Activated CD4-positive, alpha-beta T cell treated with anti-CD3 and anti-CD28 coated beads, Interleukin-2, amount 10 ng/mL, durations not matched to agents 24 days and 14 days (primary cell): ENCODE data around the gene NFE2L2. TPM values are rescaled to one million over a fixed set of nuclear protein-coding genes. Genes with fewer than 3 reads are reported as not detected.
A peak's percentile ranks its signal among the peaks of the same experiment; 100 is the strongest.

Experiments used
- DNase-seq: peaks from one replicate; pipeline ENCODE4 v3.0.0; 2022
- H3K27ac Mint-ChIP-seq: one replicate; pipeline ENCODE4 v1.8.0; 2022; ENCODE audit warnings: mild to moderate bottlenecking, mixed read lengths
- H3K27me3 Mint-ChIP-seq: one replicate; pipeline ENCODE4 v1.8.0; 2022; ENCODE audit warnings: mixed read lengths
- H3K36me3 Mint-ChIP-seq: one replicate; pipeline ENCODE4 v1.8.0; 2022; ENCODE audit warnings: low read depth, mild to moderate bottlenecking, mixed read lengths
- H3K4me1 Mint-ChIP-seq: one replicate; pipeline ENCODE4 v1.8.0; 2021; ENCODE audit warnings: mixed read lengths
- H3K4me3 Mint-ChIP-seq: one replicate; pipeline ENCODE4 v1.8.0; 2022; ENCODE audit warnings: mild to moderate bottlenecking, moderate library complexity, mixed read lengths
- H3K9me3 Mint-ChIP-seq: one replicate; pipeline ENCODE4 v1.8.0; 2021; ENCODE audit warnings: mixed read lengths
- intact Hi-C: fragments of 100-400 bp; cut with micrococcal nuclease; formaldehyde crosslinking; loops from one replicate; pipeline ENCODE4 v1.15.1; 2023
- total RNA-seq: library from RNA; stranded (reverse); gene quantifications from 2 replicates; pipeline ENCODE4 v1.2.3, GENCODE V29; 2022

NFE2L2 gene
- total RNA-seq, 1 donor from 2014 or later = 63.7 TPM

GRCh38 chr2:177244244-177244771 is 20.2 kb downstream of the NFE2L2 start:
- no peak for DNase-seq
- peak overlapping the region; percentile 79 for H3K27ac Mint-ChIP-seq
- no peaks in the 10 kb centered on the region for H3K9me3 Mint-ChIP-seq
- H3K4me1 Mint-ChIP-seq = peaks cover 59% of the 10 kb centered on the region
- no peak overlapping the region for H3K4me3 Mint-ChIP-seq
- intact Hi-C loops = no loop called here
- no peaks in the 10 kb centered on the region for H3K27me3 Mint-ChIP-seq
- peaks cover 33% of the 10 kb centered on the region for H3K36me3 Mint-ChIP-seq

GRCh38 chr2:177243476-177243875 is 21.1 kb downstream of the NFE2L2 start:
- intact Hi-C loops = no loop called here

GRCh38 chr2:177243073-177243472 is 21.5 kb downstream of the NFE2L2 start:
- DNase-seq = peak; percentile 48
- intact Hi-C loops = no loop called here
- Mint-ChIP-seq H3K4me3 (peak overlapping the region; percentile 46), H3K36me3 (peaks cover 32% of the 10 kb centered on the region), H3K27ac (peak overlapping the region; percentile 62), H3K9me3 (no peaks in the 10 kb centered on the region), H3K4me1 (peaks cover 64% of the 10 kb centered on the region), H3K27me3 (no peaks in the 10 kb centered on the region)

More at GRCh38 chr2:177243476-177243875, 21.1 kb downstream of the NFE2L2 start:
- Mint-ChIP-seq H3K36me3 (peaks cover 29% of the 10 kb centered on the region), H3K4me3 (no peak overlapping the region), H3K27ac (peak overlapping the region; percentile 62), H3K27me3 (no peaks in the 10 kb centered on the region), H3K9me3 (no peaks in the 10 kb centered on the region), H3K4me1 (peaks cover 64% of the 10 kb centered on the region)
- DNase-seq = no peak

- H3K4me3 Mint-ChIP-seq = peak overlapping the region; percentile 46
- peaks cover 32% of the 10 kb centered on the region for H3K36me3 Mint-ChIP-seq
- peak overlapping the region; percentile 62 for H3K27ac Mint-ChIP-seq
- H3K4me1 Mint-ChIP-seq = peaks cover 63% of the 10 kb centered on the region
- no peaks in the 10 kb centered on the region for H3K9me3 Mint-ChIP-seq
- H3K27me3 Mint-ChIP-seq = no peaks in the 10 kb centered on the region
- intact Hi-C loops = loop anchor here (1.0 kb wide), 1 partner anchor 8 kb away; no protein-coding TSS in a partner anchor
- no peak for DNase-seq
Observed at GRCh38 chr2:177242121-177242987, 22.2 kb downstream of the NFE2L2 start.

GRCh38 chr2:177241711-177242120 is 22.8 kb downstream of the NFE2L2 start:
- DNase-seq = no peak
- H3K4me1 Mint-ChIP-seq = peaks cover 58% of the 10 kb centered on the region
- H3K4me3 Mint-ChIP-seq = peak overlapping the region; percentile 32
- peaks cover 34% of the 10 kb centered on the region for H3K36me3 Mint-ChIP-seq
- H3K27me3 Mint-ChIP-seq = no peaks in the 10 kb centered on the region
- no peaks in the 10 kb centered on the region for H3K9me3 Mint-ChIP-seq
- H3K27ac Mint-ChIP-seq = peak overlapping the region; percentile 62
- intact Hi-C loops = loop anchor here (1.0 to 2.0 kb wide), 2 partner anchors 9 to 29 kb away; partner anchors contain the start of gene HNRNPA3

GRCh38 chr2:177239932-177240630 is 24.4 kb downstream of the NFE2L2 start:
- peak; percentile 76 for DNase-seq
- Mint-ChIP-seq H3K4me3 (peak overlapping the region; percentile 63), H3K9me3 (no peaks in the 10 kb centered on the region), H3K27ac (peak overlapping the region; percentile 85), H3K4me1 (peaks cover 57% of the 10 kb centered on the region), H3K27me3 (no peaks in the 10 kb centered on the region), H3K36me3 (peaks cover 41% of the 10 kb centered on the region)
- intact Hi-C loops = loop anchor here (1.0 to 2.0 kb wide), 2 partner anchors 23 to 27 kb away; partner anchors contain the start of gene HNRNPA3

- intact Hi-C loops = no loop called here
- H3K36me3 Mint-ChIP-seq = peaks cover 43% of the 10 kb centered on the region
- DNase-seq = peak; percentile 51
- H3K9me3 Mint-ChIP-seq = no peaks in the 10 kb centered on the region
- no peak overlapping the region for H3K27ac Mint-ChIP-seq
- peaks cover 56% of the 10 kb centered on the region for H3K4me1 Mint-ChIP-seq
- no peaks in the 10 kb centered on the region for H3K27me3 Mint-ChIP-seq
- no peak overlapping the region for H3K4me3 Mint-ChIP-seq
Observed at GRCh38 chr2:177239053-177239452, 25.5 kb downstream of the NFE2L2 start.

- Mint-ChIP-seq H3K4me3 (no peak overlapping the region), H3K27ac (peak overlapping the region; percentile 6), H3K27me3 (no peaks in the 10 kb centered on the region), H3K36me3 (peaks cover 49% of the 10 kb centered on the region), H3K9me3 (no peaks in the 10 kb centered on the region), H3K4me1 (peaks cover 54% of the 10 kb centered on the region)
- peak; percentile 49 for DNase-seq
- intact Hi-C loops = no loop called here
Observed at GRCh38 chr2:177237932-177238331, 26.6 kb downstream of the NFE2L2 start.

GRCh38 chr2:177235855-177236437 is 28.6 kb downstream of the NFE2L2 start:
- H3K4me1 Mint-ChIP-seq = peaks cover 43% of the 10 kb centered on the region
- no peaks in the 10 kb centered on the region for H3K27me3 Mint-ChIP-seq
- peak; percentile 51 for DNase-seq
- H3K27ac Mint-ChIP-seq = no peak overlapping the region
- intact Hi-C loops = no loop called here
- H3K4me3 Mint-ChIP-seq = no peak overlapping the region
- peaks cover 49% of the 10 kb centered on the region for H3K36me3 Mint-ChIP-seq
- no peaks in the 10 kb centered on the region for H3K9me3 Mint-ChIP-seq

GRCh38 chr2:177234267-177234666 is 30.3 kb downstream of the NFE2L2 start:
- peak overlapping the region; percentile 60 for H3K27ac Mint-ChIP-seq
- no peaks in the 10 kb centered on the region for H3K9me3 Mint-ChIP-seq
- intact Hi-C loops = no loop called here
- peaks cover 42% of the 10 kb centered on the region for H3K4me1 Mint-ChIP-seq
- DNase-seq = no peak
- H3K27me3 Mint-ChIP-seq = no peaks in the 10 kb centered on the region
- H3K4me3 Mint-ChIP-seq = no peak overlapping the region
- peaks cover 58% of the 10 kb centered on the region for H3K36me3 Mint-ChIP-seq

- H3K4me3 Mint-ChIP-seq = no peak overlapping the region
Observed at GRCh38 chr2:177232098-177232704, 32.3 kb downstream of the NFE2L2 start.

GRCh38 chr2:177231270-177231669 is 33.3 kb downstream of the NFE2L2 start:
- intact Hi-C loops = no loop called here
- H3K27me3 Mint-ChIP-seq = no peaks in the 10 kb centered on the region
- DNase-seq = peak; percentile 54
- H3K4me3 Mint-ChIP-seq = no peak overlapping the region
- H3K36me3 Mint-ChIP-seq = peaks cover 69% of the 10 kb centered on the region
- peak overlapping the region; percentile 56 for H3K27ac Mint-ChIP-seq
- peaks cover 42% of the 10 kb centered on the region for H3K4me1 Mint-ChIP-seq
- H3K9me3 Mint-ChIP-seq = no peaks in the 10 kb centered on the region

More at GRCh38 chr2:177232098-177232704, 32.3 kb downstream of the NFE2L2 start:
- Mint-ChIP-seq H3K36me3 (peaks cover 65% of the 10 kb centered on the region), H3K27me3 (no peaks in the 10 kb centered on the region), H3K27ac (no peak overlapping the region), H3K9me3 (no peaks in the 10 kb centered on the region), H3K4me1 (peaks cover 40% of the 10 kb centered on the region)
- intact Hi-C loops = no loop called here
- DNase-seq = no peak
